Epithelial cell of esophagus (primary cell): Measurements from ENCODE around the gene HID1.
A peak's percentile ranks its signal among the peaks of the same experiment; 100 is the strongest.
"Not testable (repeated sequence)": the region's sequence is repeated elsewhere in the genome, so short reads cannot be mapped to it uniquely, and the experiment has no call there.

Experiments
- DNase-seq: peaks from one replicate; pipeline ENCODE4 v3.0.0; 2010; ENCODE audit warnings: low read depth
- H3K4me3 ChIP-seq: 2 replicates; pipeline ENCODE4 v1.5.1; 2011; ENCODE audit warnings: mild to moderate bottlenecking, low read length, control low read depth
- TF ChIP-seq, protein P1 (sequence below): IDR thresholded peaks from 2 replicates; pipeline ENCODE4 v1.5.1; 2011; ENCODE audit warnings: low read depth, mild to moderate bottlenecking, low read length, control low read depth, inconsistent platforms; ENCODE audit not compliant: insufficient read depth; ENCODE audit errors: missing control alignments

The HID1 gene

DNA sequence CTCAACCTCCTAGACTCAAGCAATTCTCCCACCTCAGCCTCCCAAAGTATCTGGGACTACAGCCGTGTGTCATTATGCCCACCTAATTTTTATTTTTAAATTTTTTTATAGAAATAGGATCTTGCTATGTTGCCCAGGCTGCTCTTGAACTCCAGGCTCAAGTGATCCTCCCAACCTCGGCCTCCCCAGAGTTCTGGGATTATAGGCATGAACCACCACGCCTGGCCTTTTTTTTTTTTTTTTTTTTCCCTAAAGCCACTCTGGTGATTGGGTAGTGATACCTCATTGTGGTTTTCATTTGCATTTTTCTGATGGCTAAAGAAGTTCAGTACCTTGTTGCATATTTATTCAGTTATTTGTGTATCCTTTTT, 13.6 kb upstream of the HID1 start:
- H3K4me3 ChIP-seq = no peak overlapping the region
- DNase-seq = no peak
- TF ChIP-seq, protein P1, sequence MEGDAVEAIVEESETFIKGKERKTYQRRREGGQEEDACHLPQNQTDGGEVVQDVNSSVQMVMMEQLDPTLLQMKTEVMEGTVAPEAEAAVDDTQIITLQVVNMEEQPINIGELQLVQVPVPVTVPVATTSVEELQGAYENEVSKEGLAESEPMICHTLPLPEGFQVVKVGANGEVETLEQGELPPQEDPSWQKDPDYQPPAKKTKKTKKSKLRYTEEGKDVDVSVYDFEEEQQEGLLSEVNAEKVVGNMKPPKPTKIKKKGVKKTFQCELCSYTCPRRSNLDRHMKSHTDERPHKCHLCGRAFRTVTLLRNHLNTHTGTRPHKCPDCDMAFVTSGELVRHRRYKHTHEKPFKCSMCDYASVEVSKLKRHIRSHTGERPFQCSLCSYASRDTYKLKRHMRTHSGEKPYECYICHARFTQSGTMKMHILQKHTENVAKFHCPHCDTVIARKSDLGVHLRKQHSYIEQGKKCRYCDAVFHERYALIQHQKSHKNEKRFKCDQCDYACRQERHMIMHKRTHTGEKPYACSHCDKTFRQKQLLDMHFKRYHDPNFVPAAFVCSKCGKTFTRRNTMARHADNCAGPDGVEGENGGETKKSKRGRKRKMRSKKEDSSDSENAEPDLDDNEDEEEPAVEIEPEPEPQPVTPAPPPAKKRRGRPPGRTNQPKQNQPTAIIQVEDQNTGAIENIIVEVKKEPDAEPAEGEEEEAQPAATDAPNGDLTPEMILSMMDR = no peak

DNA sequence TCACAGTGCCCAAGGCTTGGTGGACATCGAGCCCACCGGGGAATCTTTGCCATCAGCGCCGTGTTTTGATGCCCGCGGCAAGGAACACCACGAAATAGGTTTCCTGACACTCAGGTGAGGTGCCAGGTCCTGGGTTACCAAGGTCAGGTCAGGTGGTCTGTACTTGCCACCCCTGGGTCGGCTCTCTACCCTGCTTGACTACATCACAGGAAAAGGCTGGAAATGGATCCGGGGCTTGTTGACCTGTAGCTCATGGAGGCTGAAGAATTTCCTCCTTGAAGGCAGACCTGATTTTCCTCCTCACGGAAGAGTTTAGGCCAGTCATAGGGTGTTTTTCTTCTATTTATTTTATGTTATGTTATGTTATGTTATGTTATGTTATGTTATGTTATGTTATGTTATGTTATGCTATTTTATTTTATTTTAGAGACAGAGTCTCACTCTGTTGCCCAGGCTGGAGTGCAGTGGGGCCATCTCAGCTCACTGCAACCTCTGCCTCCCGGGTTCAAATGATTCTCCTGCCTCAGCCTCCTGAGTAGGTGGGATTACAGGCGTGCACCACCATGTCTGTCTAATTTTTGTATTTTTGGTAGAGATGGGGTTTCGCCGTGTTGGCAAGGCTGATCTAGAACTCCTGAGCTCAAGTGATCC, 10.2 kb upstream of the HID1 start:
- H3K4me3 ChIP-seq = peak overlapping the region; percentile 60
- DNase-seq = not testable (repeated sequence)

DNA sequence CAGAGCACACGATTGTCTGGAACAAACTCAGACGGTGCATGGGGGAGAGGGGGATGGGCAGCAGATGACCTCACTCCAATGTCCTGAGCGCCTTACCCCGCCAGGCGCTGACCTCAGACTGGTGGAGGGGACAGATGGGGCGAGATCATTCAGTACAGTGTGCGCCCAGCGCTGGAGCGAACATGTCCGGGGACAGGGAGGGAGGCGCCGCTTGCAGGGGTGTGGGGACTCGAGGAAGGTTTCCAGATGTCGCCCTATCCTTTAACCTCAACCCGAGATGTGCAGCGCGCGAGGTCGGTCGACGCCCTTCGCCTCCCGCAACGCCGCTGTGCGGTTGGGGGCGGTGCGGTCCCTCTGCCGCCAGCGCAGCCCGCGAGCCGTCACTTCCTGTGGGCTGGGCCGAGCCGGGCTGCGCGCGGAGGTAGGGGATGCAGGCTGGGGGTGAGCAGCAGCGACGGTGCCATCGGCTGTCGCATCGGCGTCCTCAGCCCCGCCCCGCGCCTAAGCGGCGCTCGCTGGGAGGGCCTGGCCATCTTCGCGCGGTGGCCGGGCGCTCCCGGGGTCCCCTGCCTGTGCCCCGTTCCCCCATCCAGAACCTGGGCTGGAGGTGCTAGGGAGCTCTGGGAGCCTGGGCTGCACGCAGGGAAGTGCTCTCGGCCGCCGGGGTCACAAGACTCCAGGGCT, 9.6 kb upstream of the HID1 start:
- TF ChIP-seq, protein P1 = no peak
- peak overlapping the region; percentile 60 for H3K4me3 ChIP-seq

DNA sequence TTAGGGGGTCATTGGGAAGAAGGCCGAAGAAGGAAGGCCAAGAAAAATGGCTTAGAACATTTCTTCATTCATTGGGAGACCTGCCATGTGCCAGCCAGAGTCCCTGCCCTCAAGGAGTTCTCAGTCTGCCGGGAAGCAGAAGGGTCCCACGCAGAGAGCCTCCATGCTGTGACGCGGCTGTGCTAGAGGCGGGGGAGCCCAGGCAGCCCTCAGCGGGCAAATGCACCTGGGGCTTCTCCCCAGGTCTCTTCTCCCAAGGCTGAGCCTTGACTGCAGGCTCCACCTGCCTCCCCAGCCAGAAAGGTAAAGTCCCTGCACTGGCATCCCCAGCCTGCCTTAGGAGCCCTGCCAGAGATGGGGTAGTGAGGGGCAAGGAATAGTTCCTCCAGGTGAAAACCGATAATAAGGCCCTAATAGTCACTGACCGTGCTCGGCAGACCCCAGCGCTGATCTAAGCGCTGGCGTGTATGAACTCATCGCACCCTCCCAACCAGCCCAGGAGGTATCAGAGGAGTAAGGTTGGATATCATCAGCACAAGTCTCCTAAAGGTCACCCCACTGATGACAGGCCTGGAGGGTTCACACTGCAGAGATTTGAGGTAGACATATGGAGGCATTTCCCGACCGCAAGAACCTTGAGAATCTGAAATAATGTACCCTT, 8.9 kb upstream of the HID1 start:
- H3K4me3 ChIP-seq = peak overlapping the region; percentile 60
- no peak for DNase-seq
- TF ChIP-seq, protein P1 = no peak

More for the DNA sequence above, 9.6 kb upstream of the HID1 start:
- peak; percentile 38 for DNase-seq

DNA sequence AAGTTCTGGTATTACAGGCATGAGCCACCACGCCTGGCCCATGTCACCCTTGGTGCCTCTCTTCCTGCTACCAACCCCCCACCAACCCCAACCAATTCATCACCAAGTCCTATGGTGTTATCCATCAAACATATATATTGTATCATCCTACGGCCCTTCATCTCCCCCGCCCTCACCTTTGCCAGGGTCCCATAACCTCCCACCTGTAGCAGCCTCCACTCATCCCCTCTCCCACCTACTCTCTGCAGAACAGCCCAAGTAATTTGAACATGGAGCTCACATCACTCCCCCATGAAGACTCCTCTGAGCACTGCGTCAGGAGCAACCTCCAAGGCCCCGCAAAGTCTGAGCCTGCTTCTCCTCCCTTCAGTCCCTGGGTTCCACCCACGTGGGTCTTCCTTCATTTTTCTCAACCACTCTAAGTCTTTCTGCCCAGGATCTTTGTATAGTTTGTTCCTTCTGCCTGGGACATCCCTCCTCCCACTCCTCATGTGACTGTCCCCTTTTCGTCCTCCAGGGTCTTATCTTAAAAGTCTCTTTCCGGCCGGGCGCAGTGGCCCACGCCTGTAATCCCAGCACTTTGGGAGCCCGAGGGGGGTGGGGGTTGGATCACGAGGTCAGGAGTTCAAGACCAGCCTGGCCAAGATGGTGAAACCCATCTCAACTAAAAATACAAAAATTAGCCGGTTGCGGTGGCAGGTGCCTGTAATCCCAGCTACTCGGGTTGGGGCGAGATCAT, 7.0 kb upstream of the HID1 start:
- DNase-seq = no peak
- TF ChIP-seq, protein P1 = no peak

DNA sequence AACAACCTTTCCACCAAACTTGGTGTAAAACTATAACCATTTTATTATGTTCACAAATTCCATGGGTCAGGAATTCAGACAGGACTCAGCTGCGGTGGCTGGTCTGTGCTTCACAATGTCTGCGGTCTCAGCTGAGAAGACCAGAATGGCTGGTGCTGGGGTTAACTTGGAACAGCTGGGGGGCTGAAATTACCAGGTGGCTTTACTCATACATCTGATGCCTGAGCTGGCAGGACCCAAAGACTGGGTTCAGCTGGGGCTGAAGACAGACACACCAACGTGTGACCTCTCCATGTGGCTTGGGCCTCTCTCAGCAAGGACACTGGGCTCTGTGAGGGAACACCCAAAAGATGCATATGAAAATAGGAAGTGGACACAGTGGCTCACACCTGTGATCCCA, 5.7 kb upstream of the HID1 start:
- TF ChIP-seq, protein P1 = no peak
- no peak for DNase-seq
- H3K4me3 ChIP-seq = no peak overlapping the region

More for the DNA sequence above, 7.0 kb upstream of the HID1 start:
- H3K4me3 ChIP-seq = no peak overlapping the region

DNA sequence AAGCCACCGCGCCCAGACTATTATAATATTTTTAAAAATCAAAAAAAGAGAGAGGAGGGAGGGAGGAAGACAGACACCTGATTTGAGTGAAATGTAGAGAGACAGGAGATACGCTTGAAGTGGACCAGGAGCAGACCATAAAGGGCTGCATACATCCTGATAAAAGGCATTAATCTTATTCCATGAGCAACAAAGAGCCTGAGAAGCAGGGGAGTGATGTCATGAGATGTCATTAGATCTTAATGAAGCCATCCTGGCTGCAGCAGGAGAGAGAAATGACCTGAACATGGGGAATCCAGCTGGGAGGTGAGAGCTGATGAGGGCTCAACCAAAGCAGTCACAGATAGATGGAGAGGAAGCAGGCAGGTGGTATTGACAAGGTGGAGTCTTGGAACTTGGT, 5.2 kb upstream of the HID1 start:
- H3K4me3 ChIP-seq = no peak overlapping the region
- TF ChIP-seq, protein P1 = no peak
- no peak for DNase-seq
